NOMO-1 (cell line): ENCODE results near the gene UNC5A.

Source experiments
- DNase-seq, 2 experiments: peaks; one replicate each; lab custom pipeline; 2025; ENCODE audit not compliant: unreplicated experiment in 2 of 2; lab: John Stamatoyannopoulos, UW

The UNC5A gene

GRCh38 chr5:176810081-176810597 lies at the start of gene UNC5A:
Gene UNC5A, plus strand, starts transcription at chr5:176810559. Its CDS starts 192 bp downstream, at chr5:176810751.
- DNase-seq, result peak; percentile 6 to 27

GRCh38 chr5:176761755-176762154 lies 48.6 kb upstream of the UNC5A start:
- no peak for DNase-seq

GRCh38 chr5:176762489-176762888 lies 47.9 kb upstream of the UNC5A start:
- DNase-seq, result no peak

- DNase-seq, result no peak
Measured at GRCh38 chr5:176765687-176766086, 44.7 kb upstream of the UNC5A start.

- no peak for DNase-seq
Measured at GRCh38 chr5:176768174-176768970, 42.0 kb upstream of the UNC5A start.

- DNase-seq, result no peak
Measured at GRCh38 chr5:176769911-176770310, 40.4 kb upstream of the UNC5A start.

- DNase-seq, result no peak
Measured at GRCh38 chr5:176770431-176770830, 39.9 kb upstream of the UNC5A start.

- no peak for DNase-seq
Measured at GRCh38 chr5:176771102-176771845, 39.1 kb upstream of the UNC5A start.

- DNase-seq, result no peak
Measured at GRCh38 chr5:176772271-176773210, 37.8 kb upstream of the UNC5A start.

GRCh38 chr5:176773408-176774035 lies 36.8 kb upstream of the UNC5A start:
- DNase-seq, result no peak

GRCh38 chr5:176774216-176775171 lies 35.9 kb upstream of the UNC5A start:
- peak in 1 of 2 experiments; percentile 34 for DNase-seq

- no peak for DNase-seq
Measured at GRCh38 chr5:176775409-176775808, 35.0 kb upstream of the UNC5A start.

GRCh38 chr5:176776141-176776865 lies 34.1 kb upstream of the UNC5A start:
- no peak for DNase-seq

GRCh38 chr5:176776916-176777315 lies 33.4 kb upstream of the UNC5A start:
- DNase-seq, result no peak

- no peak for DNase-seq
Measured at GRCh38 chr5:176778921-176779465, 31.4 kb upstream of the UNC5A start.

- DNase-seq, result no peak
Measured at GRCh38 chr5:176779537-176779936, 30.8 kb upstream of the UNC5A start.

- DNase-seq, result no peak
Measured at GRCh38 chr5:176780176-176781053, 29.9 kb upstream of the UNC5A start.
